ENCODE data around the gene ARMH1.

ARMH1 gene

GRCh38 chr1:44717653-44718052, 43.1 kb downstream of the ARMH1 start:
- H3K9ac ChIP-seq (ENCODE audit: low read length) = no peak overlapping the region
- H3K4me3 ChIP-seq (ENCODE audit: low read depth, low read length) = no peak overlapping the region
- no peak overlapping the region for H3K27ac ChIP-seq (ENCODE audit: low read depth, low read length)
- no peaks in the 10 kb centered on the region for H3K9me3 ChIP-seq (ENCODE audit: control insufficient read depth, insufficient read depth, low read depth, low read length)
- no peaks in the 10 kb centered on the region for H3K36me3 ChIP-seq (ENCODE audit: control insufficient read depth, insufficient read depth, low read length)
- peaks cover 3% of the 10 kb centered on the region; the same call in 1 of the 2 replicates for H3K4me1 ChIP-seq (ENCODE audit: control insufficient read depth, insufficient read depth, low read length)
- H3K27me3 ChIP-seq (ENCODE audit: control insufficient read depth, insufficient read depth, low read length) = no peaks in the 10 kb centered on the region

DNA sequence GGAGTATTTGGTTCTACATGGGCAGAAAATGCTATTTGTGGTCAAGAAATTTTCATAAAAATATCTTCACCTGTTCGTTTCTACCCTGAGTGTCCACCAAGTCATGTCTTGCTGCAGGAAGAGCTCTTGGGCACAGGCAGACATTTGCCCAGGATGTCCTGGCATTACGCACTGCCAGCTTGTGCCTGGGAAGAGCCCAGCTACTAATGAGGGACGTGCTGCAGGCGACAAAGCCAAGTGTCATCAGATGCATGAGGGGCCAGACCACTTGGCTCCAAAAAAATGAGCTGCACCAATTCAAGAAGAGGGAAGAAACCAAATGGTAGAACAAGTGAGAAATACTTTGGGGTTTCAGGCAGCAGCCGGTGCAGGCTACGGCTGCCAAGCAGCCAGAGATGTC, 43.6 kb downstream of the ARMH1 start:
- H3K27ac ChIP-seq (ENCODE audit: low read depth, low read length) = no peak overlapping the region
- H3K4me1 ChIP-seq (ENCODE audit: control insufficient read depth, insufficient read depth, low read length) = peaks cover 3% of the 10 kb centered on the region; the same call in 1 of the 2 replicates
- H3K9me3 ChIP-seq (ENCODE audit: control insufficient read depth, insufficient read depth, low read depth, low read length) = no peaks in the 10 kb centered on the region
- H3K9ac ChIP-seq (ENCODE audit: low read length) = no peak overlapping the region
- no peaks in the 10 kb centered on the region for H3K27me3 ChIP-seq (ENCODE audit: control insufficient read depth, insufficient read depth, low read length)
- H3K36me3 ChIP-seq (ENCODE audit: control insufficient read depth, insufficient read depth, low read length) = no peaks in the 10 kb centered on the region
- H3K4me3 ChIP-seq (ENCODE audit: low read depth, low read length) = no peak overlapping the region

DNA sequence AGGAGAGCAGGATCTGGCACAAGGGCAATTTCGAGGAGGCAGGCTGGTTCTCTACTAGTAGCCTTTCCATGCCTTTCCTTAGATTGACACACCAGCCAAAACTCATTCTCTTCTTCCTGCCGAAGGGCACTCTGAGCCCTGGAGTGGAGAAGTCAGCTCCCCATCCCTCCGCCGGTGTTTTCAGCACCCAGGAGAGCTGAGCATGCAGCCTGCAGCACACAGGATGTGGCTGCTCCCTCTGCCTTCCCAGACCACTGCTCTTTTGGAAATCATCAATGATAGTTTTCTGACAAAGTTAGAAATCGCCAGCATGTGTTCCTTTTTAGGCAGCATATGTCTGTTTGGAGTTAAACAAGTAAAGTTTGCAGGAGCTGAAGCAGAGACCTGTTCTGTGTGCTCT, 44.8 kb downstream of the ARMH1 start:
- Histone ChIP-seq H3K4me3 (ENCODE audit: low read depth, low read length) (no peak overlapping the region), H3K27ac (ENCODE audit: low read depth, low read length) (no peak overlapping the region), H3K9me3 (ENCODE audit: control insufficient read depth, insufficient read depth, low read depth, low read length) (no peaks in the 10 kb centered on the region), H3K36me3 (ENCODE audit: control insufficient read depth, insufficient read depth, low read length) (no peaks in the 10 kb centered on the region), H3K9ac (ENCODE audit: low read length) (no peak overlapping the region), H3K27me3 (ENCODE audit: control insufficient read depth, insufficient read depth, low read length) (no peaks in the 10 kb centered on the region), H3K4me1 (ENCODE audit: control insufficient read depth, insufficient read depth, low read length) (peaks cover 3% of the 10 kb centered on the region; the same call in 1 of the 2 replicates)

- Histone ChIP-seq H3K4me1 (ENCODE audit: control insufficient read depth, insufficient read depth, low read length) (peaks cover 4% of the 10 kb centered on the region), H3K27ac (ENCODE audit: low read depth, low read length) (no peak overlapping the region)
Measured at GRCh38 chr1:44720281-44720680, 45.8 kb downstream of the ARMH1 start.

GRCh38 chr1:44721485-44722361, 47.2 kb downstream of the ARMH1 start:
- peaks cover 7% of the 10 kb centered on the region for H3K4me1 ChIP-seq (ENCODE audit: control insufficient read depth, insufficient read depth, low read length)

More at GRCh38 chr1:44720281-44720680, 45.8 kb downstream of the ARMH1 start:
- Histone ChIP-seq H3K27me3 (ENCODE audit: control insufficient read depth, insufficient read depth, low read length) (no peaks in the 10 kb centered on the region), H3K9me3 (ENCODE audit: control insufficient read depth, insufficient read depth, low read depth, low read length) (no peaks in the 10 kb centered on the region), H3K9ac (ENCODE audit: low read length) (no peak overlapping the region), H3K36me3 (ENCODE audit: control insufficient read depth, insufficient read depth, low read length) (no peaks in the 10 kb centered on the region), H3K4me3 (ENCODE audit: low read depth, low read length) (no peak overlapping the region)

GRCh38 chr1:44723064-44723463, 48.5 kb downstream of the ARMH1 start:
- H3K36me3 ChIP-seq (ENCODE audit: control insufficient read depth, insufficient read depth, low read length) = no peaks in the 10 kb centered on the region
- H3K4me1 ChIP-seq (ENCODE audit: control insufficient read depth, insufficient read depth, low read length) = peaks cover 7% of the 10 kb centered on the region
- no peak overlapping the region for H3K27ac ChIP-seq (ENCODE audit: low read depth, low read length)
- no peak overlapping the region for H3K9ac ChIP-seq (ENCODE audit: low read length)
- no peaks in the 10 kb centered on the region for H3K9me3 ChIP-seq (ENCODE audit: control insufficient read depth, insufficient read depth, low read depth, low read length)
- no peak overlapping the region for H3K4me3 ChIP-seq (ENCODE audit: low read depth, low read length)
- no peaks in the 10 kb centered on the region for H3K27me3 ChIP-seq (ENCODE audit: control insufficient read depth, insufficient read depth, low read length)

More at GRCh38 chr1:44721485-44722361, 47.2 kb downstream of the ARMH1 start:
- Histone ChIP-seq H3K9ac (ENCODE audit: low read length) (peak overlapping the region; percentile 90), H3K9me3 (ENCODE audit: control insufficient read depth, insufficient read depth, low read depth, low read length) (no peaks in the 10 kb centered on the region), H3K27me3 (ENCODE audit: control insufficient read depth, insufficient read depth, low read length) (no peaks in the 10 kb centered on the region), H3K36me3 (ENCODE audit: control insufficient read depth, insufficient read depth, low read length) (no peaks in the 10 kb centered on the region), H3K4me3 (ENCODE audit: low read depth, low read length) (no peak overlapping the region), H3K27ac (ENCODE audit: low read depth, low read length) (peak overlapping the region; percentile 97)

GRCh38 chr1:44723496-44724295, 49.2 kb downstream of the ARMH1 start:
- Histone ChIP-seq H3K9ac (ENCODE audit: low read length) (no peak overlapping the region), H3K36me3 (ENCODE audit: control insufficient read depth, insufficient read depth, low read length) (no peaks in the 10 kb centered on the region), H3K9me3 (ENCODE audit: control insufficient read depth, insufficient read depth, low read depth, low read length) (no peaks in the 10 kb centered on the region), H3K4me3 (ENCODE audit: low read depth, low read length) (no peak overlapping the region), H3K27ac (ENCODE audit: low read depth, low read length) (no peak overlapping the region), H3K4me1 (ENCODE audit: control insufficient read depth, insufficient read depth, low read length) (peaks cover 7% of the 10 kb centered on the region), H3K27me3 (ENCODE audit: control insufficient read depth, insufficient read depth, low read length) (no peaks in the 10 kb centered on the region)

DNA sequence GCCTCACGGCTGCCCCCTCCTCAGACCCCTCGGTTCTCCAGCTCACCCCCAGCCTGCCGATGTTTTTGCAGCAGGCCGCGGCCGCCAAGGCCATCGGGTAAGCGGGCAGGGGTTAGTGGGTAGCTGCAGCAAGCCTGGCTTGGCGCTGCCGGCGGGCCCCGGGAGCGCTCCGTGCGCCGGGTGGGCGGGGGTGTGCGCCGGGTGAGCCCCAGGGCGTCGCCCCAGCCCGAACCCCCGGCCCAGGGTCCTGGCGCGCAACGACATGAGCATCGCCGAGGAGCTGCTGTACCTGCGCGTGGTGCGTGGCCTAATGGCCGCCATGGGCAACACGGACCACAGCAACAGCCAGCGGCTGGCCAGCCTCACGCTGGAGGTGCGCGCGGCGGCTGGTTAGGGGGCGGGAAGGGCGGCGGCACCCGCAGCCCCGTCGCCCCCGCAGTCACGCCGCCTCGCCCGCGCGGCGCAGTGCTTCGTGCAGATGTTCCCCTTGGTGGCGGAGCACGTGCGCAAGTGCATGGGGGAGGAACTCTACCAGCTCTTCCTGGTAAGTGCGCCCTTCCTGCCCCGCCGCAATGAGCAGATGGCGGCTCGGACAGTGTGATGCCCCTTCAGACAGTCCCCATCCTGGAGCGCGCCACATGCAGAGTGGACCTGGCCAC, 49.9 kb downstream of the ARMH1 start:
- Histone ChIP-seq H3K4me1 (ENCODE audit: control insufficient read depth, insufficient read depth, low read length) (peaks cover 7% of the 10 kb centered on the region), H3K27me3 (ENCODE audit: control insufficient read depth, insufficient read depth, low read length) (no peaks in the 10 kb centered on the region), H3K4me3 (ENCODE audit: low read depth, low read length) (no peak overlapping the region), H3K36me3 (ENCODE audit: control insufficient read depth, insufficient read depth, low read length) (no peaks in the 10 kb centered on the region), H3K9me3 (ENCODE audit: control insufficient read depth, insufficient read depth, low read depth, low read length) (no peaks in the 10 kb centered on the region), H3K27ac (ENCODE audit: low read depth, low read length) (no peak overlapping the region), H3K9ac (ENCODE audit: low read length) (no peak overlapping the region)

DNA sequence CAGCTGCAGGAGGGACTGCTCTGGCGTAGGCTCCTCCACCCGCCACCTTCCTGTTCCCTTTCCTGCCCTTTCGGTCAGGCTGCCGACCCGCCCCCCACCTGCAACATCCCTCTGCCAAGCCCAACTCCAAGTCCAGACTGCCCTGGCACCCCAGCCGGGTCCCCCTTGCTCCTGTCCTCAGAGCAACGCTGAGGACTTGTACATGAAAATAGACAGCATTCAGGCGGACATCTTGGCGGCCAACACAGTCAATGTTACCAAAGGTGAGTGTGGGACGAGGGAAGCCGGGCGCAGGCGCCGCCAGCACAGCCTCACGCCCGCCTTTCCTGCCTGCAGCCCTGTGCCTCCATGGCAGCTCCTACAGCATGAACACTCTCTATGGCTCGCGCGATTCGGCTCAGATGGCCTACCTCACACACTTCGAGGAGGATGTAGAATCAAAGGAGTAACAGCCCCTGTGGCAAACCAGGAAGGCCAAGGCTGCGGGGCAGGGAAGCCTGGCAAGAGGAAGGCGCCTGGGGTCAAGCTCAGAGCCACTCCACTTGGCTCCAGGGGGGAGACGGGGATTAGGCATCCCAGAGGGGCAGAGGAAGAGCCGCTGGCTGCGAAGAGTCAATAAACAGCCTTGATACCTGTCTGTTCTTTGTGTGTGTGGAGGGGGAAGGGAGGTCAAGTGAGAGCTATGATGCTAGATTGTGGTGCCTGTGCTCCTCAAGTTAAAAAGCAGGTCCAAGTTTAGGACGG, 50.6 kb downstream of the ARMH1 start:
- no peaks in the 10 kb centered on the region for H3K36me3 ChIP-seq (ENCODE audit: control insufficient read depth, insufficient read depth, low read length)
- no peak overlapping the region for H3K4me3 ChIP-seq (ENCODE audit: low read depth, low read length)
- H3K27me3 ChIP-seq (ENCODE audit: control insufficient read depth, insufficient read depth, low read length) = no peaks in the 10 kb centered on the region
- H3K27ac ChIP-seq (ENCODE audit: low read depth, low read length) = no peak overlapping the region
- H3K9ac ChIP-seq (ENCODE audit: low read length) = no peak overlapping the region
- peaks cover 7% of the 10 kb centered on the region for H3K4me1 ChIP-seq (ENCODE audit: control insufficient read depth, insufficient read depth, low read length)
- no peaks in the 10 kb centered on the region for H3K9me3 ChIP-seq (ENCODE audit: control insufficient read depth, insufficient read depth, low read depth, low read length)

DNA sequence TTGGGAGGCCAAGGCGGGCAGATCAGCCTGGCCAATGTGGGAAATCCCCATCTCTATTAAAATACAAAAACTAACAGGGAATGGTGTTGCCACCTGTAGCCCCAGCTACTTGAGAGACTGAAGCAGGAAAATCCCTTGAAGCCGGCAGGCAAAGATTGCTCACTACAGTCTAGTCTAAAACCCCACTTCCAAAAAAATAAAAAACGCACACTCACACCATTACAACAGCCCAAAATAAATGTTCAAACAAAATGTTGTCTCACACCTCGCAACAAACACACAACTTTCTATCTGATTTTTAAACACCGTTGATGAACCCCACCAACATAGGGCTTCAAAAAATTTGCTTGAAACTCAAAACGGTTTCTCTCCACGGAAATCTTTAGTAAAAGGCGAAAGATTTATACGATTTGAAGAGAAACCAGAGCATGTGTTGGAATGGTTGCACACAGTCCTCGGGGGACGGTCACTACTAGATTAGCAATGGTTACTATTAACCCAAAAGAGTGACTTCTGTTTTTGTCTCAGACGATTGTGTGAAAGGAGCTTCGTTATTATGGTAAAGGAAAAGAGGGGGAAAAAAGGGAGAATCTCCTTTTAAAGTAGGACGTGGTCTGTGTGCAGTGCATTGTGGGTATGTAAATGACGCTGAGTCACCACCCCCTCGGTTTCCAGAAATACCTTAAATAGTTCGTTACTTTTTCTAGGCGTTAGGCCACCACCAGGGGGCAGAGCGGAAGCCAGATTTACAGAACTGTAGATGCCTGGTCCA, 56.4 kb downstream of the ARMH1 start, which contains the start of gene RNU5D-1:
Gene RNU5D-1, minus strand, starts transcription at position 430 of the 772 bp plus-strand sequence.
- Histone ChIP-seq H3K4me1 (ENCODE audit: control insufficient read depth, insufficient read depth, low read length) (peaks cover 5% of the 10 kb centered on the region; the same call in 1 of the 2 replicates), H3K9me3 (ENCODE audit: control insufficient read depth, insufficient read depth, low read depth, low read length) (no peaks in the 10 kb centered on the region), H3K27me3 (ENCODE audit: control insufficient read depth, insufficient read depth, low read length) (no peaks in the 10 kb centered on the region), H3K36me3 (ENCODE audit: control insufficient read depth, insufficient read depth, low read length) (no peaks in the 10 kb centered on the region), H3K27ac (ENCODE audit: low read depth, low read length) (peak within 1 kb of the TSS; percentile 91), H3K4me3 (ENCODE audit: low read depth, low read length) (no peak within 1 kb of the TSS), H3K9ac (ENCODE audit: low read length) (peak within 1 kb of the TSS; percentile 87)

All from HUES6 (cell line).